Activated T-cell treated with anti-CD3 and anti-CD28 coated beads, Interleukin-2, amount 50 U/mL, for 1 hour (primary cell): ENCODE measurements around the gene GNG5.
"Not testable (repeated sequence)": the region's sequence is repeated elsewhere in the genome, so short reads cannot be mapped to it uniquely, and the experiment has no call there.

Source experiments
- DNase-seq: peaks from one replicate; pipeline ENCODE4 v3.0.0-alpha.2; 2020

Gene GNG5

GRCh38 chr1:84506002-84506728, at the start of gene GNG5, which contains the start of gene SPATA1:
GNG5 (minus strand) TSS chr1:84506581; CDS start chr1:84506091, 490 bp downstream.
SPATA1 (plus strand) TSS chr1:84506386; CDS start chr1:84516360, 9,974 bp downstream.
- DNase-seq, result peak; percentile 97

GRCh38 chr1:84550826-84551225, 44.4 kb upstream of the GNG5 start:
- no peak for DNase-seq

GRCh38 chr1:84541679-84542078, 35.3 kb upstream of the GNG5 start:
- DNase-seq, result no peak

GRCh38 chr1:84540759-84541158, 34.4 kb upstream of the GNG5 start:
- DNase-seq, result no peak

- no peak for DNase-seq
Observed at GRCh38 chr1:84539972-84540371, 33.6 kb upstream of the GNG5 start.

- no peak for DNase-seq
Observed at GRCh38 chr1:84538599-84538998, 32.2 kb upstream of the GNG5 start.

GRCh38 chr1:84525779-84526178, 19.4 kb upstream of the GNG5 start:
- no peak for DNase-seq

GRCh38 chr1:84524590-84524989, 18.2 kb upstream of the GNG5 start:
- DNase-seq, result no peak

- no peak for DNase-seq
Observed at GRCh38 chr1:84510668-84511067, 4.3 kb upstream of the GNG5 start.

- no peak for DNase-seq
Observed at GRCh38 chr1:84510165-84510564, 3.8 kb upstream of the GNG5 start.

- DNase-seq, result no peak
Observed at GRCh38 chr1:84509029-84509428, 2.6 kb upstream of the GNG5 start.

GRCh38 chr1:84508510-84508909, 2.1 kb upstream of the GNG5 start:
- DNase-seq, result no peak

GRCh38 chr1:84507887-84508286, 1.5 kb upstream of the GNG5 start:
- DNase-seq, result not testable (repeated sequence)

GRCh38 chr1:84506729-84507453, 510 bp upstream of the GNG5 start:
- no peak for DNase-seq

- DNase-seq, result no peak
Observed at GRCh38 chr1:84505493-84506001, 834 bp downstream of the GNG5 start.

- no peak for DNase-seq
Observed at GRCh38 chr1:84504580-84505492, 1.5 kb downstream of the GNG5 start.

GRCh38 chr1:84502927-84503326, 3.5 kb downstream of the GNG5 start:
- no peak for DNase-seq

GRCh38 chr1:84497631-84498275, 8.6 kb downstream of the GNG5 start:
- DNase-seq, result no peak

GRCh38 chr1:84496498-84496897, 9.9 kb downstream of the GNG5 start:
- no peak for DNase-seq

- no peak for DNase-seq
Observed at GRCh38 chr1:84493747-84494146, 12.6 kb downstream of the GNG5 start.

- no peak for DNase-seq
Observed at GRCh38 chr1:84492726-84493125, 13.7 kb downstream of the GNG5 start.

GRCh38 chr1:84489766-84490165, 16.6 kb downstream of the GNG5 start:
- no peak for DNase-seq

- no peak for DNase-seq
Observed at GRCh38 chr1:84488107-84488506, 18.3 kb downstream of the GNG5 start.
